ENCODE measurements around the gene STAT4. TPM values are rescaled to one million over a fixed set of nuclear protein-coding genes. Genes with fewer than 3 reads are reported as not detected.

STAT4 gene
- total RNA-seq, 1 experiment from 2014 or later = 0.33 TPM

DNA sequence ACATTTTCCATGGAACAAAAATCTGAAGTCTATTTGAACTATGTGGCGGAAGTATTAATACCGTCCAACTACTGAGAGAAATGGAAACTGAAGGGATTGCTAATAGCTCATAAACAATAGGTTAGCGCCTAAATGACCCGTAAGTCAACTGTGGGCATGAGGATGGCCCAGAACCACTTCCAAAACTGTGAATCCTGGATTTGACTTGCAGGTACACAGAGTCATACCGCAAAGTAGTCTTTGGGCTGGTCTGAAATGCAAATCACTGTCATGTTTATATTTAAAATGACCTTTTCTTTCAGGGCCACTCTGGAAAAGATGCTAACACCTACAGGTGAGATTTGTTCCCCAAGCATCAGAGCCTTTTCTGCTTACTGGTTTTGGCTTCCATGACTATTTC, 50.6 kb downstream of the STAT4 start:
- Histone ChIP-seq H2BK15ac (ENCODE audit: low read depth, low read length) (no peak overlapping the region), H4K5ac (ENCODE audit: insufficient read length, low read depth, low read length) (no peak overlapping the region), H3K14ac (ENCODE audit: insufficient read depth, low read length) (no peak overlapping the region), H4K20me1 (ENCODE audit: control insufficient read depth, insufficient read depth, insufficient read length) (no peaks in the 10 kb centered on the region), H3K23ac (ENCODE audit: insufficient read length, low read depth, low read length) (no peak overlapping the region), H2AFZ (ENCODE audit: low read length) (no peak overlapping the region), H2AK5ac (ENCODE audit: insufficient read length, low read length) (no peak overlapping the region), H4K91ac (ENCODE audit: insufficient read length, low read depth, low read length) (no peak overlapping the region), H3K9ac (ENCODE audit: extremely low read depth, insufficient read length, low read length) (no peak overlapping the region), H3T11ph (ENCODE audit: low read length) (no peak overlapping the region), H2BK120ac (ENCODE audit: low read depth, low read length, poor library complexity, severe bottlenecking) (no peak overlapping the region), H2BK5ac (ENCODE audit: insufficient read length, low read length) (no peak overlapping the region), H3K4me2 (ENCODE audit: insufficient read depth, insufficient read length, low read length) (no peak overlapping the region), H3K4ac (ENCODE audit: low read depth, low read length) (no peak overlapping the region), H3K27me3 (ENCODE audit: insufficient read depth, low read length) (no peaks in the 10 kb centered on the region), H3K79me1 (ENCODE audit: insufficient read depth, low read depth, low read length, poor library complexity, severe bottlenecking) (no peaks in the 10 kb centered on the region), H3K56ac (ENCODE audit: insufficient read length, low read depth, low read length) (no peak overlapping the region), H2BK20ac (ENCODE audit: low read depth, low read length, poor library complexity, severe bottlenecking) (no peak overlapping the region), H4K8ac (replicated peaks; ENCODE audit: insufficient read length, low read depth, low read length) (no peak overlapping the region), H3K18ac (ENCODE audit: insufficient read length, low read depth, low read length) (no peak overlapping the region), H3K23me2 (ENCODE audit: insufficient read length, low read depth, low read length, poor library complexity, severe bottlenecking) (no peaks in the 10 kb centered on the region), H3K79me2 (ENCODE audit: insufficient read depth, low read length) (no peaks in the 10 kb centered on the region), H3K27ac (ENCODE audit: insufficient read length, low read depth, low read length) (no peak overlapping the region), H3K9me3 (ENCODE audit: control insufficient read depth, low read depth, low read length) (no peaks in the 10 kb centered on the region), H2BK12ac (ENCODE audit: insufficient read length, low read depth, low read length) (no peak overlapping the region), H3K4me1 (ENCODE audit: insufficient read depth, low read length) (no peaks in the 10 kb centered on the region)
- Mint-ChIP-seq H3K36me3 (ENCODE audit: insufficient read depth in 1 of 3, low read depth in 3 of 3) (peaks cover 0 to 13% (median 0%) of the 10 kb centered on the region in 3 experiments; a peak in 1 of 7 replicates), H3K27ac (no peak overlapping the region), H3K4me1 (no peaks in the 10 kb centered on the region), H3K27me3 (ENCODE audit: low read depth) (peaks cover under 1% of the 10 kb centered on the region; the same call in 1 of the 2 replicates), H3K4me3 (no peak overlapping the region), H3K9me3 (peaks cover 9 to 12% of the 10 kb centered on the region in 2 experiments; a peak in 4 of 5 replicates)
- TF ChIP-seq, protein P1, sequence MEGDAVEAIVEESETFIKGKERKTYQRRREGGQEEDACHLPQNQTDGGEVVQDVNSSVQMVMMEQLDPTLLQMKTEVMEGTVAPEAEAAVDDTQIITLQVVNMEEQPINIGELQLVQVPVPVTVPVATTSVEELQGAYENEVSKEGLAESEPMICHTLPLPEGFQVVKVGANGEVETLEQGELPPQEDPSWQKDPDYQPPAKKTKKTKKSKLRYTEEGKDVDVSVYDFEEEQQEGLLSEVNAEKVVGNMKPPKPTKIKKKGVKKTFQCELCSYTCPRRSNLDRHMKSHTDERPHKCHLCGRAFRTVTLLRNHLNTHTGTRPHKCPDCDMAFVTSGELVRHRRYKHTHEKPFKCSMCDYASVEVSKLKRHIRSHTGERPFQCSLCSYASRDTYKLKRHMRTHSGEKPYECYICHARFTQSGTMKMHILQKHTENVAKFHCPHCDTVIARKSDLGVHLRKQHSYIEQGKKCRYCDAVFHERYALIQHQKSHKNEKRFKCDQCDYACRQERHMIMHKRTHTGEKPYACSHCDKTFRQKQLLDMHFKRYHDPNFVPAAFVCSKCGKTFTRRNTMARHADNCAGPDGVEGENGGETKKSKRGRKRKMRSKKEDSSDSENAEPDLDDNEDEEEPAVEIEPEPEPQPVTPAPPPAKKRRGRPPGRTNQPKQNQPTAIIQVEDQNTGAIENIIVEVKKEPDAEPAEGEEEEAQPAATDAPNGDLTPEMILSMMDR (conservative IDR thresholded peaks at IDR 0.05) = no peak
- WGBS (ENCODE audit: extremely low coverage, insufficient read length, low lambda C conversion rate) = no CpG with 5 or more reads among the region's 5 CpGs
- no peak for DNase-seq
